ENCODE results near the gene SDC1. TPM values are rescaled to one million over a fixed set of nuclear protein-coding genes. Genes with fewer than 3 reads are reported as not detected.
A peak's percentile ranks its signal among the peaks of the same experiment; 100 is the strongest.
"Not testable (repeated sequence)": the region's sequence is repeated elsewhere in the genome, so short reads cannot be mapped to it uniquely, and the experiment has no call there.

SDC1 gene
- total and polyA plus RNA-seq, 2 donors from 2014 or later, result 206 to 266 TPM

DNA sequence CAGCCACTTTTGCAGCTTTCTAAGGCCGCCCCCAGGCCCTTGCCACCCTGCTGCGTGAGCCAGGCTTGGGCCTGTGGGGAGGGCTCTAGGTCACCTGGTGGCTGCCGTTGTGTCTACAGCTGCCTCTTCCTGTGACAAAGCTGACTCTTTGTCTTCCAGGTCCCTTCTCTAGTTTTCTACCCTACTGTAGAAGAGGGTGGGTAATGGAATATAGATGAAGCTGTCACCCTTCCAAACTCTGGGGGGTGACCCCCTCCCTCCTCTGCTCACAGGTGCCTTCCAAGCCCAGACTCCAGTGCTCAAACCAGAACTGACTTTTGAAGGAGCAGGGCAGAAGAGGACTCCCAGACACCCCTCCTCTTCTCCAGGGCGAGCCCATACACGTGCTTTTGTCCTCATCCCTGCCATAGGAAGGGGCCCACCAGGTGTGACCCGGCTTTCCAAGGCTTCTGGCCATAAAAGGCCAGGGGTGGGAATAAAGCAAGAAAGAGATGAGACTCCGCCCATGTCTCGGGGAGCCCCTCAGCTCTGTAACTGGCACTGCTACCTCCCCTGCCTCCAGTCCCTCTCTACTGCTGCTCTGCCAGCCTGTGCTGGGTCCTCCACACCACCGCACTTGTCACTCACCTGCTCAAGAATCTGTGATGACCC is 17.9 kb upstream of the SDC1 start:
- Histone ChIP-seq H3K9ac (ENCODE audit: low read length in 3 of 3) (no peak overlapping the region), H3K4me3 (ENCODE audit: low read length in 3 of 3) (no peak overlapping the region), H3K36me3 (ENCODE audit: control insufficient read depth in 2 of 3, insufficient read depth in 3 of 3, low read length in 3 of 3) (peaks cover 0 to 6% (median 0%) of the 10 kb centered on the region in 3 donors), H3K27ac (ENCODE audit: low read depth in 2 of 2, low read length in 2 of 2) (no peak overlapping the region), H3K9me3 (ENCODE audit: control insufficient read depth in 2 of 3, insufficient read depth in 1 of 3, low read length in 3 of 3) (no peaks in the 10 kb centered on the region), H3K4me1 (ENCODE audit: control insufficient read depth in 2 of 3, insufficient read depth in 2 of 3, low read depth in 1 of 3, low read length in 3 of 3) (no peaks in the 10 kb centered on the region), H3K27me3 (ENCODE audit: control insufficient read depth, insufficient read depth, low read length) (no peaks in the 10 kb centered on the region)
- intact Hi-C loops (cut with DNase I), result no loop called here
- DNase-seq (peak in 1 of 5 donors; percentile 11), FAIRE-seq (no peak)
- TF ChIP-seq, protein P1, sequence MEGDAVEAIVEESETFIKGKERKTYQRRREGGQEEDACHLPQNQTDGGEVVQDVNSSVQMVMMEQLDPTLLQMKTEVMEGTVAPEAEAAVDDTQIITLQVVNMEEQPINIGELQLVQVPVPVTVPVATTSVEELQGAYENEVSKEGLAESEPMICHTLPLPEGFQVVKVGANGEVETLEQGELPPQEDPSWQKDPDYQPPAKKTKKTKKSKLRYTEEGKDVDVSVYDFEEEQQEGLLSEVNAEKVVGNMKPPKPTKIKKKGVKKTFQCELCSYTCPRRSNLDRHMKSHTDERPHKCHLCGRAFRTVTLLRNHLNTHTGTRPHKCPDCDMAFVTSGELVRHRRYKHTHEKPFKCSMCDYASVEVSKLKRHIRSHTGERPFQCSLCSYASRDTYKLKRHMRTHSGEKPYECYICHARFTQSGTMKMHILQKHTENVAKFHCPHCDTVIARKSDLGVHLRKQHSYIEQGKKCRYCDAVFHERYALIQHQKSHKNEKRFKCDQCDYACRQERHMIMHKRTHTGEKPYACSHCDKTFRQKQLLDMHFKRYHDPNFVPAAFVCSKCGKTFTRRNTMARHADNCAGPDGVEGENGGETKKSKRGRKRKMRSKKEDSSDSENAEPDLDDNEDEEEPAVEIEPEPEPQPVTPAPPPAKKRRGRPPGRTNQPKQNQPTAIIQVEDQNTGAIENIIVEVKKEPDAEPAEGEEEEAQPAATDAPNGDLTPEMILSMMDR (IDR thresholded peaks at IDR 0.05; ENCODE audit: borderline replicate concordance, extremely low read depth, insufficient read depth), result no peak

- FAIRE-seq, result no peak
Observed at GRCh38 chr2:20241973-20242726, 17.2 kb upstream of the SDC1 start.

DNA sequence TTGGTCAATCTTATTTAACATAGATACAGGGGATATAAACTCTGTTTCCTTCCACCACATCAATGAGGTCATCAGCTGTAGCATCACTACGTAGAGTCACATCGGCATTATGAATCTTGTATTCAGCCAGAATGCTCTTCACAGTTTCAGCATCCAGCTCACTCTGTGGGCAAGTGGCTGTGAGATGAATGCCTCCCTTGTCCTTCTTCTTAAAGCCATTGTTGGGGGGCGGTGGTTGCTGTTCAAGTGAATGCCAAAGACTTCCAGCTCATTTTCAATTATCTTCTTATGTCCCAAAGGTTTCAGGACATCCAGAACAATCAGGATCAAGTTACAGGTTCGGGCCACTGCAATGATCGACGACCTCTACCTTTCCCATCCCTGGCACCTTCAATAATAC is 15.4 kb upstream of the SDC1 start:
- DNase-seq; intact Hi-C loops (cut with DNase I): not testable (repeated sequence)

More at GRCh38 chr2:20241973-20242726, 17.2 kb upstream of the SDC1 start:
- H3K4me3 ChIP-seq (ENCODE audit: low read length in 3 of 3), result no peak overlapping the region
- no peak overlapping the region for H3K9ac ChIP-seq (ENCODE audit: low read length in 3 of 3)
- no peak for DNase-seq
- intact Hi-C loops (cut with DNase I), result no loop called here
- no peak overlapping the region for H3K27ac ChIP-seq (ENCODE audit: low read depth in 2 of 2, low read length in 2 of 2)
- TF ChIP-seq, protein P1 (IDR thresholded peaks at IDR 0.05; ENCODE audit: borderline replicate concordance, extremely low read depth, insufficient read depth), result peak; percentile 4
- no peaks in the 10 kb centered on the region for H3K27me3 ChIP-seq (ENCODE audit: control insufficient read depth, insufficient read depth, low read length)
- no peaks in the 10 kb centered on the region for H3K9me3 ChIP-seq (ENCODE audit: control insufficient read depth in 2 of 3, insufficient read depth in 1 of 3, low read length in 3 of 3)
- H3K4me1 ChIP-seq (ENCODE audit: control insufficient read depth in 2 of 3, insufficient read depth in 2 of 3, low read depth in 1 of 3, low read length in 3 of 3), result no peaks in the 10 kb centered on the region
- peaks cover 0 to 2% (median 0%) of the 10 kb centered on the region in 3 donors for H3K36me3 ChIP-seq (ENCODE audit: control insufficient read depth in 2 of 3, insufficient read depth in 3 of 3, low read length in 3 of 3)

DNA sequence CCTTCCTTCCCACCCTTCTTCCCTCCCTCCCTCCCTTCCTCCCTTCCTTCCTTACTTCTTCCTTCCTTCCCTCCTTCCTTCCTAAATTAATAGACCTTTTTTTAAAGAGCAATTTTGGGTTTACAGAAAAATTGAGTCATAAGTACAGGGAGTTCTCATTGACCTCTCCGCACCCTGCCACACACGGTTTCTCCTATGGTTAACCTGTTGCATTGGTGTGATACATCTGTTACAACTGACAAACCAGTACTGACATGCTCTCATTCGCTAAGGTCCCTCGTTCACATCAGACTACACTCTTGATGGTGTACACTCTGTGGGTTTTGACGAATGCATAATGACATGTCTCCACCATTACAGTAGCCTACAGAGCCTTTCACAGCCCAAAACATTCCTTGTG is 11.6 kb upstream of the SDC1 start:
- FAIRE-seq, result no peak
- Histone ChIP-seq H3K9me3 (ENCODE audit: control insufficient read depth in 2 of 3, insufficient read depth in 1 of 3, low read length in 3 of 3) (no peaks in the 10 kb centered on the region), H3K4me3 (ENCODE audit: low read length in 3 of 3) (no peak overlapping the region), H3K9ac (ENCODE audit: low read length in 3 of 3) (no peak overlapping the region), H3K4me1 (ENCODE audit: control insufficient read depth in 2 of 3, insufficient read depth in 2 of 3, low read depth in 1 of 3, low read length in 3 of 3) (peaks cover 0 to 3% (median 0%) of the 10 kb centered on the region in 3 donors), H3K36me3 (ENCODE audit: control insufficient read depth in 2 of 3, insufficient read depth in 3 of 3, low read length in 3 of 3) (no peaks in the 10 kb centered on the region), H3K27ac (ENCODE audit: low read depth in 2 of 2, low read length in 2 of 2) (no peak overlapping the region), H3K27me3 (ENCODE audit: control insufficient read depth, insufficient read depth, low read length) (no peaks in the 10 kb centered on the region)
- intact Hi-C loops (cut with DNase I), result no loop called here
- DNase-seq, result no peak
- TF ChIP-seq, protein P1 (IDR thresholded peaks at IDR 0.05; ENCODE audit: borderline replicate concordance, extremely low read depth, insufficient read depth), result no peak

More for the DNA sequence above, 15.4 kb upstream of the SDC1 start:
- FAIRE-seq; H3K4me3 ChIP-seq (ENCODE audit: low read length in 3 of 3); H3K27ac ChIP-seq (ENCODE audit: low read depth in 2 of 2, low read length in 2 of 2); H3K9me3 ChIP-seq (ENCODE audit: control insufficient read depth in 2 of 3, insufficient read depth in 1 of 3, low read length in 3 of 3); H3K9ac ChIP-seq (ENCODE audit: low read length in 3 of 3); H3K27me3 ChIP-seq (ENCODE audit: control insufficient read depth, insufficient read depth, low read length); H3K4me1 ChIP-seq (ENCODE audit: control insufficient read depth in 2 of 3, insufficient read depth in 2 of 3, low read depth in 1 of 3, low read length in 3 of 3); H3K36me3 ChIP-seq (ENCODE audit: control insufficient read depth in 2 of 3, insufficient read depth in 3 of 3, low read length in 3 of 3): not testable (repeated sequence)

All from kidney (tissue), 14 donors.